Adrenal gland (tissue), 5 donors: ENCODE results near the gene TSPYL2.

ENCODE experiments used
- POLR2A ChIP-seq, 2 donors: fragments of 450-650 bp; IDR thresholded peaks; one replicate each; pipeline ENCODE4 v1.6.1; 2017; ENCODE audit warnings: antibody characterized with exemption in 2 of 2, mild to moderate bottlenecking in 2 of 2, moderate library complexity in 1 of 2
- TF ChIP-seq, protein P1 (sequence below), 6 experiments: fragments of 450-650 bp in 4 of 6; fragments of 200-600 bp in 2 of 6; sonication (generic) in 1 of 6; IDR thresholded peaks; 1 replicate in 5 of 6; 2 replicates in 1 of 6; pipeline versions ENCODE4 v1.5.1 to v1.8.0; 2016 to 2021; ENCODE audit warnings: antibody characterized with exemption in 6 of 6, mild to moderate bottlenecking in 2 of 6, moderate library complexity in 1 of 6
- donor health status: DM: no; HTN: no; CAD: no.

DNA sequence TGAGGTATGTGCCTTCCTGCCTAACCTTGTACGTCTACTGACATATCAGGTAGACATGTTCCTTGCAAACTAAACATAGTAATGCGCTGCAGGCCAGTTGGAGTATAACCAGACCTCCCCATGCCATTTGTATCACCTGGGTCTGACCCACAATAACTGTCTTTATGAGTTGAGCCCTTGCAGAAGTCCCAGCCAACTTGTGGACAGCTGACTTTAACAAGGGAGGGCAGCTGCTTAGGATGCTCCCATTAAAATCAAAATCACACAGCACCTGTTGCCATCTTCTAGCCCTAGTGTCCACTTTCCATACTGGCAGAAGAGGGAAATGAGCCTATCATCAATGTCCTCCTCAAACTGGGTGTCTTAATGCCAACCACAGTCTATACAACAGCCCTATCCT lies 53.4 kb downstream of the TSPYL2 start:
- no peak for TF ChIP-seq POLR2A (IDR thresholded peaks at IDR 0.05)
- TF ChIP-seq, protein P1, sequence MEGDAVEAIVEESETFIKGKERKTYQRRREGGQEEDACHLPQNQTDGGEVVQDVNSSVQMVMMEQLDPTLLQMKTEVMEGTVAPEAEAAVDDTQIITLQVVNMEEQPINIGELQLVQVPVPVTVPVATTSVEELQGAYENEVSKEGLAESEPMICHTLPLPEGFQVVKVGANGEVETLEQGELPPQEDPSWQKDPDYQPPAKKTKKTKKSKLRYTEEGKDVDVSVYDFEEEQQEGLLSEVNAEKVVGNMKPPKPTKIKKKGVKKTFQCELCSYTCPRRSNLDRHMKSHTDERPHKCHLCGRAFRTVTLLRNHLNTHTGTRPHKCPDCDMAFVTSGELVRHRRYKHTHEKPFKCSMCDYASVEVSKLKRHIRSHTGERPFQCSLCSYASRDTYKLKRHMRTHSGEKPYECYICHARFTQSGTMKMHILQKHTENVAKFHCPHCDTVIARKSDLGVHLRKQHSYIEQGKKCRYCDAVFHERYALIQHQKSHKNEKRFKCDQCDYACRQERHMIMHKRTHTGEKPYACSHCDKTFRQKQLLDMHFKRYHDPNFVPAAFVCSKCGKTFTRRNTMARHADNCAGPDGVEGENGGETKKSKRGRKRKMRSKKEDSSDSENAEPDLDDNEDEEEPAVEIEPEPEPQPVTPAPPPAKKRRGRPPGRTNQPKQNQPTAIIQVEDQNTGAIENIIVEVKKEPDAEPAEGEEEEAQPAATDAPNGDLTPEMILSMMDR (IDR thresholded peaks at IDR 0.05) = no peak
